ENCODE data around the gene MTMR8. TPM values are rescaled to one million over a fixed set of nuclear protein-coding genes. Genes with fewer than 3 reads are reported as not detected.
"Not testable (repeated sequence)": the region's sequence is repeated elsewhere in the genome, so short reads cannot be mapped to it uniquely, and the experiment has no call there.

MTMR8 gene
- total and polyA plus RNA-seq, 4 donors, result 0.53 to 5.8 (median 2.7) TPM

DNA sequence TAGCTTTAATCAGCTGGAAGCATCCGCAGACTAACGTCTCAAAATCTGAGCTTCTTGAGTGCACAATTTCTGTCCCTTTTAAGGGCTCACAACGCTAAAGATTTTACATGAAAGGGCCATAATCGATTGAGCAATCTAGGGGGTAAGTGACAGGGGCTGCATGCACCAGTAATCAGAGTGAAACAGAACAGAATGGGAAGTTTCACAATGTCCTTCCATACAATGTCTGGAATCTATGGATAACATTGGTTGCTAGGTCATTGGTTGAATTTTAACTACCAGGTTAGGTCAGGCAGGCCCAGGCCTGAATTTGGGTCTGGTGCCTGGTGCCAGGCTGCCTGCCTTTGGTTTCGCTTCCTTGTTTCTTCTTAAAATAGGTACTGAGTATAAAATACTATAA is 42.0 kb upstream of the MTMR8 start:
- no peak for ATAC-seq (ENCODE audit: insufficient read depth, low FRiP score)

DNA sequence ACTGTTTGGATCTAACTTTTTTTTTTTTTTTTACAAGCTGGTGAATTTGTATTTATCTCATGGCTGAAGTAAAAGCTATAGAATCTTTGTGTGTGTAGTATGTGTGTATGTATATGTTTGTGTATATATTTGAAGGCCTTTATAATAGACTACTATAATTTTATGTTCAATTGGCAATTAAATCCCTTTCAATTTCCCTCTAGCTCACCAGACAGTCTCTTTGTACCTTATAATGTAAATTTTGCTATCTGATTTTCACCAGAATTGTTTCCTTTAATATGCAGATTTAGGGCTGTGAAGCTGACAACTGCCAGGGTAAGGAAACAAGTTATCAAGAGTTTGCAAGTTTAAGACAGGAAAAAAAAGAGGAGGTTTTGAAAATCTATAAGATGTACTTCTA is 33.1 kb upstream of the MTMR8 start:
- no peak overlapping the region for H3K27ac ChIP-seq (ENCODE audit: low read depth in 1 of 2, low read length in 1 of 2)
- no peaks in the 10 kb centered on the region for H3K27me3 ChIP-seq (ENCODE audit: control insufficient read depth in 3 of 3, insufficient read depth in 3 of 3, low read length in 2 of 3)
- no peak overlapping the region for H3K4me3 ChIP-seq
- DNase-seq (no peak), ATAC-seq (ENCODE audit: insufficient read depth, low FRiP score) (no peak)
- peaks cover 0 to 12% (median 3%) of the 10 kb centered on the region in 4 donors for H3K9me3 ChIP-seq (ENCODE audit: control insufficient read depth in 4 of 4, insufficient read depth in 3 of 4, low read length in 3 of 4)
- H3K4me1 ChIP-seq (ENCODE audit: control insufficient read depth in 5 of 5, insufficient read depth in 5 of 5, low read length in 5 of 5), result no peaks in the 10 kb centered on the region
- TF ChIP-seq CTCF (IDR thresholded peaks at IDR 0.05; ENCODE audit: control extremely low read depth, extremely low read depth), result no peak
- no peaks in the 10 kb centered on the region for H3K36me3 ChIP-seq (ENCODE audit: control insufficient read depth in 4 of 4, insufficient read depth in 4 of 4, low read length in 4 of 4)
- H3K9ac ChIP-seq (ENCODE audit: insufficient read depth in 1 of 2, low read length in 2 of 2), result no peak overlapping the region

More for the DNA sequence above, 42.0 kb upstream of the MTMR8 start:
- DNase-seq, result no peak
- Histone ChIP-seq H3K4me3 (no peak overlapping the region), H3K27ac (ENCODE audit: low read depth in 1 of 2, low read length in 1 of 2) (no peak overlapping the region), H3K36me3 (ENCODE audit: control insufficient read depth in 4 of 4, insufficient read depth in 4 of 4, low read length in 4 of 4) (no peaks in the 10 kb centered on the region), H3K9ac (ENCODE audit: insufficient read depth in 1 of 2, low read length in 2 of 2) (no peak overlapping the region), H3K4me1 (ENCODE audit: control insufficient read depth in 5 of 5, insufficient read depth in 5 of 5, low read length in 5 of 5) (no peaks in the 10 kb centered on the region), H3K9me3 (ENCODE audit: control insufficient read depth in 4 of 4, insufficient read depth in 3 of 4, low read length in 3 of 4) (peaks cover 0 to 16% (median 6%) of the 10 kb centered on the region in 4 donors), H3K27me3 (ENCODE audit: control insufficient read depth in 3 of 3, insufficient read depth in 3 of 3, low read length in 2 of 3) (peaks cover 0 to 4% (median 0%) of the 10 kb centered on the region in 3 donors)
- WGBS, 2 donors, result 74 to 77% methylated on average over 5 of the region's 5 CpGs
- TF ChIP-seq CTCF (IDR thresholded peaks at IDR 0.05; ENCODE audit: control extremely low read depth, extremely low read depth), result no peak

GRCh38 chrX:64427787-64428186 is 32.5 kb upstream of the MTMR8 start:
- TF ChIP-seq CTCF (IDR thresholded peaks at IDR 0.05; ENCODE audit: control extremely low read depth, extremely low read depth), result no peak
- Histone ChIP-seq H3K9me3 (ENCODE audit: control insufficient read depth in 4 of 4, insufficient read depth in 3 of 4, low read length in 3 of 4) (peaks cover 0 to 7% (median under 1%) of the 10 kb centered on the region in 4 donors), H3K36me3 (ENCODE audit: control insufficient read depth in 4 of 4, insufficient read depth in 4 of 4, low read length in 4 of 4) (no peaks in the 10 kb centered on the region), H3K27me3 (ENCODE audit: control insufficient read depth in 3 of 3, insufficient read depth in 3 of 3, low read length in 2 of 3) (no peaks in the 10 kb centered on the region), H3K27ac (ENCODE audit: low read depth in 1 of 2, low read length in 1 of 2) (no peak overlapping the region), H3K4me1 (ENCODE audit: control insufficient read depth in 5 of 5, insufficient read depth in 5 of 5, low read length in 5 of 5) (no peaks in the 10 kb centered on the region), H3K9ac (ENCODE audit: insufficient read depth in 1 of 2, low read length in 2 of 2) (no peak overlapping the region), H3K4me3 (no peak overlapping the region)
- ATAC-seq (ENCODE audit: insufficient read depth, low FRiP score), result no peak
- WGBS, 2 donors, result 31 to 42% methylated on average over 2 of the region's 2 CpGs
- no peak for DNase-seq

GRCh38 chrX:64427281-64427680 is 32.0 kb upstream of the MTMR8 start:
- H3K36me3 ChIP-seq (ENCODE audit: control insufficient read depth in 4 of 4, insufficient read depth in 4 of 4, low read length in 4 of 4), result no peaks in the 10 kb centered on the region

GRCh38 chrX:64409730-64410129 is 14.5 kb upstream of the MTMR8 start:
- H3K27me3 ChIP-seq (ENCODE audit: control insufficient read depth in 3 of 3, insufficient read depth in 3 of 3, low read length in 2 of 3); H3K9me3 ChIP-seq (ENCODE audit: control insufficient read depth in 4 of 4, insufficient read depth in 3 of 4, low read length in 3 of 4); H3K4me1 ChIP-seq (ENCODE audit: control insufficient read depth in 5 of 5, insufficient read depth in 5 of 5, low read length in 5 of 5); DNase-seq; H3K9ac ChIP-seq (ENCODE audit: insufficient read depth in 1 of 2, low read length in 2 of 2); H3K36me3 ChIP-seq (ENCODE audit: control insufficient read depth in 4 of 4, insufficient read depth in 4 of 4, low read length in 4 of 4); ATAC-seq (ENCODE audit: insufficient read depth, low FRiP score); H3K4me3 ChIP-seq; H3K27ac ChIP-seq (ENCODE audit: low read depth in 1 of 2, low read length in 1 of 2): not testable (repeated sequence)
- 91 to 93% methylated on average over 4 of the region's 4 CpGs for WGBS, 2 donors

More at GRCh38 chrX:64427281-64427680, 32.0 kb upstream of the MTMR8 start:
- Histone ChIP-seq H3K27me3 (ENCODE audit: control insufficient read depth in 3 of 3, insufficient read depth in 3 of 3, low read length in 2 of 3) (no peaks in the 10 kb centered on the region), H3K27ac (ENCODE audit: low read depth in 1 of 2, low read length in 1 of 2) (no peak overlapping the region), H3K9ac (ENCODE audit: insufficient read depth in 1 of 2, low read length in 2 of 2) (no peak overlapping the region), H3K9me3 (ENCODE audit: control insufficient read depth in 4 of 4, insufficient read depth in 3 of 4, low read length in 3 of 4) (peaks cover 0 to 3% (median 0%) of the 10 kb centered on the region in 4 donors), H3K4me3 (no peak overlapping the region), H3K4me1 (ENCODE audit: control insufficient read depth in 5 of 5, insufficient read depth in 5 of 5, low read length in 5 of 5) (no peaks in the 10 kb centered on the region)
- ATAC-seq (ENCODE audit: insufficient read depth, low FRiP score) (no peak), DNase-seq (no peak)
- no peak for TF ChIP-seq CTCF (IDR thresholded peaks at IDR 0.05; ENCODE audit: control extremely low read depth, extremely low read depth)
